H1 (cell line): Measurements from ENCODE around the gene EIF2S2. TPM values are rescaled to one million over a fixed set of nuclear protein-coding genes. Genes with fewer than 3 reads are reported as not detected.

Experiments used
- CTCF ChIA-PET: fragments of 300-600 bp; sonication (Branson Sonifier 250); formaldehyde crosslinking; loops from one replicate; lab custom pipeline; 2021; ENCODE audit not compliant: partially characterized antibody; lab: Charles Lee
- POLR2A ChIA-PET: fragments of 300-600 bp; sonication (Branson Sonifier 250); formaldehyde crosslinking; loops from one replicate; lab custom pipeline; 2021; ENCODE audit warnings: inconsistent platforms; ENCODE audit not compliant: partially characterized antibody; lab: Charles Lee
- DNase-seq, 2 experiments: peaks; one replicate each; pipeline versions ENCODE4 v3.0.0 to v3.0.0-alpha.2; 2010 to 2022; ENCODE audit warnings: low spot score in 2 of 2, low read depth in 1 of 2, mixed read lengths in 1 of 2
- FAIRE-seq: peaks from 2 replicates; lab custom pipeline; 2011; peaks lifted over from hg19 to GRCh38; lab: Jason Lieb, UNC
- H2AFZ ChIP-seq: 2 replicates; pipeline ENCODE4 v1.8.1; 2012; ENCODE audit warnings: low read length, inconsistent platforms
- H2AK5ac ChIP-seq: 2 replicates; pipeline ENCODE4 v1.6.1; 2013; ENCODE audit warnings: low read depth, low read length
- H2BK120ac ChIP-seq: replicated peaks from 2 replicates; pipeline ENCODE3; 2013; ENCODE audit warnings: low read depth, low read length, inconsistent platforms
- H2BK12ac ChIP-seq: 2 replicates; pipeline ENCODE4 v1.6.1; 2013; ENCODE audit warnings: low read depth, low read length
- H2BK15ac ChIP-seq: 2 replicates; pipeline ENCODE4 v1.6.1; 2013; ENCODE audit warnings: low read length
- H2BK20ac ChIP-seq: 2 replicates; pipeline ENCODE4 v1.6.1; 2013; ENCODE audit warnings: low read length
- H2BK5ac ChIP-seq: 2 replicates; pipeline ENCODE4 v1.6.1; 2013; ENCODE audit warnings: low read depth, low read length
- H3K14ac ChIP-seq: 2 replicates; pipeline ENCODE4 v1.6.1; 2013; ENCODE audit warnings: inconsistent platforms; ENCODE audit not compliant: insufficient read length
- H3K18ac ChIP-seq: 2 replicates; pipeline ENCODE4 v1.6.1; 2013; ENCODE audit warnings: low read length; ENCODE audit errors: extremely low read depth
- H3K23ac ChIP-seq: 2 replicates; pipeline ENCODE4 v1.6.1; 2013; ENCODE audit warnings: inconsistent platforms; ENCODE audit not compliant: insufficient read length
- H3K23me2 ChIP-seq: 2 replicates; pipeline ENCODE4 v1.6.1; 2013; ENCODE audit warnings: low read depth, low read length
- H3K27ac ChIP-seq: 2 replicates; pipeline ENCODE4 v1.6.1; 2011; ENCODE audit warnings: low read depth, low read length, inconsistent platforms
- H3K27me3 ChIP-seq, 4 experiments: replicated peaks in 1 of 4; 1 replicate in 1 of 4; 2 replicates in 3 of 4; pipeline versions ENCODE4 v1.6.1 to v1.8.1; 2011 to 2013; ENCODE audit warnings: low read length in 3 of 4, mild to moderate bottlenecking in 3 of 4, inconsistent platforms in 2 of 4, mixed read lengths in 2 of 4, moderate library complexity in 1 of 4; ENCODE audit not compliant: control insufficient read depth in 3 of 4, insufficient read depth in 3 of 4; ENCODE audit errors: extremely low read depth in 1 of 4
- H3K36me3 ChIP-seq, 4 experiments: 2 replicates each; pipeline versions ENCODE4 v1.6.1 to v1.8.1; 2011 to 2013; ENCODE audit warnings: mild to moderate bottlenecking in 4 of 4, low read length in 3 of 4, moderate library complexity in 2 of 4, control low read depth in 1 of 4, inconsistent platforms in 1 of 4; ENCODE audit not compliant: insufficient read depth in 4 of 4, control insufficient read depth in 2 of 4
- H3K4ac ChIP-seq: replicated peaks from 2 replicates; pipeline ENCODE3; 2013; ENCODE audit warnings: low read length, low read depth, mixed read lengths, inconsistent platforms; ENCODE audit not compliant: insufficient read length
- H3K4me1 ChIP-seq, 4 experiments: replicated peaks in 1 of 4; 1 replicate in 1 of 4; 2 replicates in 3 of 4; pipeline versions ENCODE4 v1.6.1 to v1.8.1; 2011 to 2013; ENCODE audit warnings: low read length in 3 of 4, inconsistent platforms in 2 of 4, mixed read lengths in 1 of 4; ENCODE audit not compliant: insufficient read depth in 4 of 4, control insufficient read depth in 3 of 4
- H3K4me2 ChIP-seq, 2 experiments: 2 replicates each; pipeline versions ENCODE4 v1.6.1 to v1.8.1; 2011 to 2013; ENCODE audit warnings: low read depth in 2 of 2, low read length in 2 of 2, control low read depth in 1 of 2, inconsistent platforms in 1 of 2, mild to moderate bottlenecking in 1 of 2; ENCODE audit not compliant: insufficient read depth in 1 of 2
- H3K4me3 ChIP-seq, 4 experiments: fragments of 200-600, 300-600 bp in 1 of 4; sonication (generic), shearing (Covaris generic), sonication (Bioruptor Twin) in 1 of 4; 2 replicates each; pipeline versions ENCODE4 v1.5.1 to v1.8.1; 2011 to 2016; ENCODE audit warnings: low read length in 4 of 4, low read depth in 3 of 4, control low read depth in 2 of 4, inconsistent platforms in 2 of 4, mild to moderate bottlenecking in 2 of 4, mixed read lengths in 1 of 4, moderate library complexity in 1 of 4; ENCODE audit not compliant: insufficient read depth in 2 of 4; ENCODE audit errors: extremely low read depth in 1 of 4
- H3K56ac ChIP-seq: replicated peaks from 2 replicates; pipeline ENCODE3; 2013; ENCODE audit warnings: low read depth, mild to moderate bottlenecking, mixed read lengths, low read length, inconsistent platforms; ENCODE audit not compliant: insufficient read length
- H3K79me1 ChIP-seq: 2 replicates; pipeline ENCODE4 v1.6.1; 2013; ENCODE audit warnings: low read depth, low read length, control low read depth
- H3K79me2 ChIP-seq, 2 experiments: 2 replicates each; pipeline versions ENCODE4 v1.6.1 to v1.8.1; 2012 to 2013; ENCODE audit warnings: low read length in 2 of 2, mild to moderate bottlenecking in 2 of 2, inconsistent platforms in 1 of 2; ENCODE audit not compliant: insufficient read depth in 2 of 2, control insufficient read depth in 1 of 2
- H3K9ac ChIP-seq, 4 experiments: replicated peaks in 1 of 4; 1 replicate in 1 of 4; 2 replicates in 3 of 4; pipeline versions ENCODE4 v1.6.1 to v1.8.1; 2011 to 2013; ENCODE audit warnings: low read depth in 3 of 4, low read length in 3 of 4, control low read depth in 2 of 4, mild to moderate bottlenecking in 2 of 4, moderate library complexity in 2 of 4, inconsistent platforms in 1 of 4; ENCODE audit errors: extremely low read depth in 1 of 4
- H3K9me3 ChIP-seq, 2 experiments: 2 replicates each; pipeline versions ENCODE4 v1.6.1 to v1.8.1; 2012 to 2013; ENCODE audit warnings: mild to moderate bottlenecking in 2 of 2, moderate library complexity in 2 of 2, control low read depth in 1 of 2, inconsistent platforms in 1 of 2, low read depth in 1 of 2, low read length in 1 of 2, mixed read lengths in 1 of 2; ENCODE audit not compliant: insufficient read depth in 2 of 2
- H4K20me1 ChIP-seq, 2 experiments: replicated peaks in 1 of 2; 2 replicates each; pipeline versions ENCODE3 to v1.8.1; 2011 to 2013; ENCODE audit warnings: inconsistent platforms in 2 of 2, low read length in 2 of 2, mild to moderate bottlenecking in 1 of 2; ENCODE audit not compliant: insufficient read depth in 2 of 2, control insufficient read depth in 1 of 2
- H4K5ac ChIP-seq: 2 replicates; pipeline ENCODE4 v1.6.1; 2013; ENCODE audit warnings: low read length, low read depth, mixed read lengths, inconsistent platforms; ENCODE audit not compliant: insufficient read length
- H4K8ac ChIP-seq: 2 replicates; pipeline ENCODE4 v1.8.0; 2013; ENCODE audit warnings: mild to moderate bottlenecking, moderate library complexity, low read length, inconsistent platforms; ENCODE audit not compliant: insufficient read depth; ENCODE audit errors: extremely low read depth
- H4K91ac ChIP-seq: replicated peaks from 2 replicates; pipeline ENCODE3; 2013; ENCODE audit warnings: low read length, mixed read lengths, inconsistent platforms; ENCODE audit not compliant: insufficient read length
- ATF2 ChIP-seq: IDR thresholded peaks from 2 replicates; pipeline ENCODE4 v1.6.1; 2012; ENCODE audit warnings: low read length, inconsistent platforms
- SIRT6 ChIP-seq: IDR thresholded peaks from one replicate; pipeline ENCODE4 v1.7.1; 2012; ENCODE audit warnings: low read length, inconsistent platforms
- SP1 ChIP-seq: IDR thresholded peaks from 2 replicates; pipeline ENCODE4 v1.6.1; 2011; ENCODE audit warnings: low read depth, low read length
- TAF7 ChIP-seq: optimal IDR thresholded peaks from 2 replicates; pipeline ENCODE3; 2011; ENCODE audit warnings: low read depth, mild to moderate bottlenecking, inconsistent platforms, low read length, moderate library complexity, borderline replicate concordance
- WGBS, 2 experiments: shearing (Covaris generic) in 1 of 2; methylation state at CpG; one replicate each; pipeline versions ENCODE4 v1.1.6 to v1.1.7; 2013 to 2015; ENCODE audit warnings: low lambda C conversion rate in 2 of 2, mixed read lengths in 2 of 2, inconsistent platforms in 1 of 2, low coverage in 1 of 2, missing lambda C conversion rate in 1 of 2; ENCODE audit not compliant: insufficient replicate concordance in 2 of 2, insufficient coverage in 1 of 2, insufficient read length in 1 of 2; ENCODE audit errors: extremely low coverage in 1 of 2, missing lambda C conversion rate in 1 of 2; 5-methylcytosine and 5-hydroxymethylcytosine counted together
- polyA plus RNA-seq, 7 experiments: library from polyadenylated mRNA; depleted of rRNA in 3 of 7; stranded (reverse) in 5 of 7; unstranded in 2 of 7; fragments of >200 nt in 5 of 7; fragments of 200-250 nt in 2 of 7; gene quantifications; 1 replicate in 5 of 7; 2 replicates in 1 of 7; 4 replicates in 1 of 7; pipeline versions ENCODE4 v1.2.1 to v1.2.3, GENCODE V29; 2011 to 2013; ENCODE audit warnings: missing spikeins in 2 of 7, mixed read lengths in 2 of 7
- total RNA-seq: library from RNA; stranded (reverse); fragmentation: NEBNext Ultra II Directional; extraction: Animal tissue kit (Norgen Biotek cat#: 25700); gene quantifications from 2 replicates; pipeline ENCODE4 v1.2.1, GENCODE V29; 2021
- TF ChIP-seq, protein P1 (sequence below): IDR thresholded peaks from 2 replicates; pipeline ENCODE4 v1.6.1; 2011; ENCODE audit warnings: low read length, improper control_type of control experiment
- TF ChIP-seq, protein P2 (sequence below), 3 experiments: IDR thresholded peaks; 1 replicate in 2 of 3; 2 replicates in 1 of 3; pipeline versions ENCODE4 v1.5.1 to v1.6.1; 2011; ENCODE audit warnings: low read length in 3 of 3, mild to moderate bottlenecking in 3 of 3, inconsistent platforms in 2 of 3, low read depth in 1 of 3, moderate library complexity in 1 of 3; ENCODE audit not compliant: insufficient read depth in 1 of 3; ENCODE audit errors: control extremely low read depth in 1 of 3

The EIF2S2 gene
- total and polyA plus RNA-seq, 2 of the 8 experiments (the other 6 are each of a cell fraction or from before 2014, with no cell fraction given): 59.5 to 142 TPM

- H2AK5ac ChIP-seq: no peak overlapping the region
- H3K79me2 ChIP-seq: peaks cover 2 to 55% of the 10 kb centered on the region in 2 experiments
- H4K20me1 ChIP-seq: peaks cover 20 to 33% of the 10 kb centered on the region in 2 experiments
- no peak overlapping the region for H4K91ac ChIP-seq
- ChIA-PET POLR2A (interaction anchor here (0.8 to 1.2 kb wide), 4 partner anchors 17 to 62 kb away, joined by 3 to 5 read pairs (median 3); partner anchors contain the start of gene RALY), CTCF (interaction anchor here (0.6 to 2.0 kb wide), 11 partner anchors 10 to 1481 kb away, joined by 3 to 9 read pairs (median 4); no protein-coding TSS in a partner anchor)
- H3K36me3 ChIP-seq: no peaks in the 10 kb centered on the region
- no peaks in the 10 kb centered on the region for H3K27me3 ChIP-seq
- H3K9me3 ChIP-seq: no peaks in the 10 kb centered on the region
- no peak overlapping the region for H2BK20ac ChIP-seq
- no peak overlapping the region for H3K18ac ChIP-seq
- H2BK5ac ChIP-seq: no peak overlapping the region
- no peak overlapping the region for H2BK15ac ChIP-seq
- H3K4ac ChIP-seq: no peak overlapping the region
- 94% methylated on average over 4 of the region's 4 CpGs; no CpG with 5 or more reads in 1 of the 2 experiments for WGBS, 2 experiments
- no peak overlapping the region for H2BK12ac ChIP-seq
- no peak for FAIRE-seq
- H4K8ac ChIP-seq: no peak overlapping the region
- H3K56ac ChIP-seq: no peak overlapping the region
- no peak overlapping the region for H3K23ac ChIP-seq
- H3K9ac ChIP-seq: no peak overlapping the region
- H3K27ac ChIP-seq: no peak overlapping the region
- H3K14ac ChIP-seq: no peak overlapping the region
- H2BK120ac ChIP-seq: no peak overlapping the region
- H3K4me1 ChIP-seq: peaks cover 6 to 23% (median 9%) of the 10 kb centered on the region in 4 experiments
- DNase-seq: no peak
- H4K5ac ChIP-seq: no peak overlapping the region
- no peak overlapping the region for H2AFZ ChIP-seq
- no peak overlapping the region for H3K4me3 ChIP-seq
- peaks cover 19% of the 10 kb centered on the region for H3K79me1 ChIP-seq
- H3K23me2 ChIP-seq: no peaks in the 10 kb centered on the region
- H3K4me2 ChIP-seq: no peak overlapping the region
- TF ChIP-seq, protein P1, sequence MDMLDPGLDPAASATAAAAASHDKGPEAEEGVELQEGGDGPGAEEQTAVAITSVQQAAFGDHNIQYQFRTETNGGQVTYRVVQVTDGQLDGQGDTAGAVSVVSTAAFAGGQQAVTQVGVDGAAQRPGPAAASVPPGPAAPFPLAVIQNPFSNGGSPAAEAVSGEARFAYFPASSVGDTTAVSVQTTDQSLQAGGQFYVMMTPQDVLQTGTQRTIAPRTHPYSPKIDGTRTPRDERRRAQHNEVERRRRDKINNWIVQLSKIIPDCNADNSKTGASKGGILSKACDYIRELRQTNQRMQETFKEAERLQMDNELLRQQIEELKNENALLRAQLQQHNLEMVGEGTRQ: no peak
- TF ChIP-seq, protein P2, sequence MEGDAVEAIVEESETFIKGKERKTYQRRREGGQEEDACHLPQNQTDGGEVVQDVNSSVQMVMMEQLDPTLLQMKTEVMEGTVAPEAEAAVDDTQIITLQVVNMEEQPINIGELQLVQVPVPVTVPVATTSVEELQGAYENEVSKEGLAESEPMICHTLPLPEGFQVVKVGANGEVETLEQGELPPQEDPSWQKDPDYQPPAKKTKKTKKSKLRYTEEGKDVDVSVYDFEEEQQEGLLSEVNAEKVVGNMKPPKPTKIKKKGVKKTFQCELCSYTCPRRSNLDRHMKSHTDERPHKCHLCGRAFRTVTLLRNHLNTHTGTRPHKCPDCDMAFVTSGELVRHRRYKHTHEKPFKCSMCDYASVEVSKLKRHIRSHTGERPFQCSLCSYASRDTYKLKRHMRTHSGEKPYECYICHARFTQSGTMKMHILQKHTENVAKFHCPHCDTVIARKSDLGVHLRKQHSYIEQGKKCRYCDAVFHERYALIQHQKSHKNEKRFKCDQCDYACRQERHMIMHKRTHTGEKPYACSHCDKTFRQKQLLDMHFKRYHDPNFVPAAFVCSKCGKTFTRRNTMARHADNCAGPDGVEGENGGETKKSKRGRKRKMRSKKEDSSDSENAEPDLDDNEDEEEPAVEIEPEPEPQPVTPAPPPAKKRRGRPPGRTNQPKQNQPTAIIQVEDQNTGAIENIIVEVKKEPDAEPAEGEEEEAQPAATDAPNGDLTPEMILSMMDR (IDR thresholded peaks at IDR 0.05; ENCODE audit: control extremely low read depth in 1 of 3, insufficient read depth in 1 of 3, low read depth in 1 of 3, low read length in 3 of 3): no peak
- TF ChIP-seq TAF7 (no peak), SIRT6 (no peak), ATF2 (no peak), SP1 (no peak)
Observed at GRCh38 chr20:34049897-34050695, 61.9 kb downstream of the EIF2S2 start.
